Activated CD8-positive, alpha-beta memory T cell treated with anti-CD3 and anti-CD28 coated beads, Interleukin-2, amount 50 U/mL, for 4 hours (primary cell): Measurements from ENCODE around the gene ADAMTSL3.
"Not testable (repeated sequence)": the region's sequence is repeated elsewhere in the genome, so short reads cannot be mapped to it uniquely, and the experiment has no call there.

ENCODE experiments used
- DNase-seq: peaks from one replicate; pipeline ENCODE4 v3.0.0-alpha.2; 2020

The ADAMTSL3 gene

GRCh38 chr15:83993591-83993990 lies 339.7 kb downstream of the ADAMTSL3 start:
- DNase-seq: no peak

GRCh38 chr15:83998486-83998885 lies 344.6 kb downstream of the ADAMTSL3 start:
- DNase-seq: no peak

- DNase-seq: no peak
Observed at GRCh38 chr15:83999396-84000135, 345.6 kb downstream of the ADAMTSL3 start.

DNA sequence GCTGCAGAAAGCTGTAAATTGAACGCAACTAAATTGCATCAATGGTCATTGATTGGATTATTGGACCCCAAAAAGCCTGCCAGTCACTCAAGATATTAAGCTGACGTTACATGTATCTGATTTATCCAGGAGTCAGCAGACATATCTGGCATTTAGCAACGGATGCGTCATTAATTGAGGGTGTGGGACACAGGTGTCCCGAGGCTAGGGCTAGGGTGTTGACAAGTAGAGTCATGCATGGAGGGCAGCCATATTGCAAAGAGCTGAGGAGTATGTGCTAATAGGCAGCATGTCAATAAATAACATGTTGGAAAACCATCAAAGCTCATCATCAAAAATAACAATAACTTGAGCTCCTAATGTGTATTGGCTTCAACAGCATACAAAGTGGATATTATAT lies 347.1 kb downstream of the ADAMTSL3 start:
- DNase-seq: no peak

DNA sequence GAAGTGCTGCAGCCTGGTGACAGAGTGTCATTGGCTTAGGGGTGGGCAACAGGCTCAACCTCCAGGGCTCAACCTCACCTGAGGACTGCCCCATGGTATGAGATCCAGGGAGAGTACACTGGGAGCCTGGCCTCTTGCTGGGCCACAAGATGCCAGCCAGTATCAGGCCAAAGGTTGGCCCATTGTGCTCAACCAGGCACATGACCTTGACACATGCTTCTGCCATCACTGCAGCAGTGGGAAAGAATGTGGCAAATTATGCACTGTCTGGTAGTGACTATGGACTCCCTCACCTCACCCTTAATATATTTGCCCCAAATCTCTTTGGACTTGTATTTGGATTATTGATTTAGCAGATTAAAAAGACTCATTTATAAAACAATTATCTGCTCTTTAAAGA lies 347.7 kb downstream of the ADAMTSL3 start:
- DNase-seq: no peak

DNA sequence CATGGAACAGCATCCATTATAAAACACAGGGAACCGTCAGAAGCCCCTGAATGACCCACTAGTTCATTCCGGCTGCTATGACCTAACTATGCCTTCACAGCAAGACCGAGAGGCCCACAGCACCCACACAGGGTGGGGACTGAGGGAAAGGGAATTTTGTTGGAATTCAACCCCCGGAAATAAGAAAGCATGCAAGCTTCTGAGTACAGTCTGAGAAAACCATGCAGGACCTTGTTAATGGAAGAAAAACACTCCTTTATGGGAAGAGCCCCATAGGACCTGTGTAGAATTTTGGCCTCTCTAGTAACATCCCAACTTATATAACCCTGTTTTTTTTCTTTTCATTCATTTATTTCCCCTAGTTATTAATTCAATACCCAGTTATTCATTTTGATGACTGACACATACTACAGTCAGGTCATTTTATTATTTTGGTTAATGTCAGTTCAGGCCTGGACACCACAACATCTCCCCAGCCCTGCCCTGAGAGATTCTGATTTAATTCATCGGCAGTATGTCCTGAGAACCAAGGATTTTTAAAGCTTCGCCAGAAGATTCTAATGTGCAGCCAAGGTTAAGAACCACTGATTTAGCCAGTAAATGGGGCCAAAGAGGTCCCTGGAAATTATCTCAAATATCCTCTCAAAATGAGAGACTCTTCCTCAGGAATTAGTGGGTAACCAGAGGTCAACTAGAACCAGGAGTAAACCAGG lies 350.0 kb downstream of the ADAMTSL3 start:
- no peak for DNase-seq

DNA sequence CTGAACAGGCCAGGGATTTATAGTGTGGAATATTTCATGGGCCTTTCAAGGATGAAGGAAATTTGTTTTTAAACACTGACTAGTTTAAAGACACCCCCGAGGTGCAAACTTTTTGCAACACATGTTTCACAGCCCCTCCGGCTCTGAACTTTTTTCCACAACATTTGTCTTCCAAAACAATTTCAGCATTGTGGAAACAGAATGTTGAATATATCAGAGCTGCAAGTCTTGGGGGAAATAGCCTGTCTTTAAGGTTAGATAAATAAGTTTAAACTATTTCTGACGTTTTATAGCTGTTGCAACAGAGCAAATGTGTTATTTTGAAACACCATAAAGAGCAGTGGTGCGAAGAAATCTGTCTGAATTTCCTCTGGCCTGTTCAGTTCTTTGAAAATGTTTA lies 352.5 kb downstream of the ADAMTSL3 start:
- no peak for DNase-seq

DNA sequence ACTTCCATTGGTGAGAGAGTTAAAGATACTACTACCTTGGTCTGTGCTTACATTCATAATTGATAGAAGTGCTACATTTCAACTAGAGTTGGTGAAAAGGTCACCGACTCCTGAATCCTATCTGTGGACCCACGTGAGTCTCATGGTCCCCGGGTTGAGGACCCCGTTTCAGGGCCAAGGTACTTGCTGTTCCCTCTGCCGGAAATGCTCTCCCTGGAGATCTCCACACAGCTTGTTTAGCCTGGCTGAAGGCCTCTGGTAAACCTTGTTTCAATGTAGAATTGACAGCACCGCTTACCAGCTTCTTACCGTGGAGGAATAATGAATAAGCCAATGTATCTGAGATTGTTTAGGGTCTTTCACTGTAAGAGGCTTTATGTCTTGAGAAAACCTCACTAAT lies 355.7 kb downstream of the ADAMTSL3 start:
- no peak for DNase-seq

DNA sequence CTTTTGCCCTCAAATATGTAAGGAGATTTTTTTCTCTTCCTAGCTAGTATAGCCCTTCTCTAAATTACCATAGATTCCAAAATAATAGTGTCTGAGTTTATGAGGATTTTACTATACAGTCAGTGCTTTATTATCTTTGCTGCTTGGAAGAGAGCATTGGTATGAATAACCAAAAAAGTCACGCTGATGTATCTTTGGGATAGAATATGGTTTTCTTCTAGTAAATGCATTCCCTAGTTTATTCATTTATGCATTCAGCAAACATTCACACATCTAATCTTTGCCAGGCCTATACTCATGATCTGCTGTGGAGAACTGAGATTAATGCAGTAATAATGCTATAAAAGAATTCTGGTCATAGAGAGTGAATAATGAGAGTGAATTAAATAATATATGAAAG lies 356.3 kb downstream of the ADAMTSL3 start:
- DNase-seq: no peak

DNA sequence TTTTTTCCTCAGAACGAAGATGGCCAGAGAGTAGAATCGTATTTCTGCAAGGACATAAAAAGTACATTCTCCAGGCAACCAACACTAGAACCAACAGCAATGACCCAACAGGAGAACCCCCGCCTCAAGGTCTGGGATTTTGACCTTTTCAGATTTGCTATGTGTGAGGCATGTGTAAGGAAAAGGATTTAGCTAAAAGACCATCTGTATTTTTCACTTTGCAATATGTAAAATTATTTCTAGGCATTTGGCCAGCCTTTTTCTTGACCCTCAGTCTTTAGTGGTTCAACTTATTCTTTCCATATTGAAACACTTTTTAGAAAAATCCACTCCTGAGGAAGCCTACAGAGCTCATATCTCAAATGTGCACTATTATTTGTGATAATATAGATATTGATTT lies 362.4 kb downstream of the ADAMTSL3 start:
- no peak for DNase-seq

- no peak for DNase-seq
Observed at GRCh38 chr15:84022516-84022915, 368.6 kb downstream of the ADAMTSL3 start.

- no peak for DNase-seq
Observed at GRCh38 chr15:84023636-84024035, 369.7 kb downstream of the ADAMTSL3 start.

DNA sequence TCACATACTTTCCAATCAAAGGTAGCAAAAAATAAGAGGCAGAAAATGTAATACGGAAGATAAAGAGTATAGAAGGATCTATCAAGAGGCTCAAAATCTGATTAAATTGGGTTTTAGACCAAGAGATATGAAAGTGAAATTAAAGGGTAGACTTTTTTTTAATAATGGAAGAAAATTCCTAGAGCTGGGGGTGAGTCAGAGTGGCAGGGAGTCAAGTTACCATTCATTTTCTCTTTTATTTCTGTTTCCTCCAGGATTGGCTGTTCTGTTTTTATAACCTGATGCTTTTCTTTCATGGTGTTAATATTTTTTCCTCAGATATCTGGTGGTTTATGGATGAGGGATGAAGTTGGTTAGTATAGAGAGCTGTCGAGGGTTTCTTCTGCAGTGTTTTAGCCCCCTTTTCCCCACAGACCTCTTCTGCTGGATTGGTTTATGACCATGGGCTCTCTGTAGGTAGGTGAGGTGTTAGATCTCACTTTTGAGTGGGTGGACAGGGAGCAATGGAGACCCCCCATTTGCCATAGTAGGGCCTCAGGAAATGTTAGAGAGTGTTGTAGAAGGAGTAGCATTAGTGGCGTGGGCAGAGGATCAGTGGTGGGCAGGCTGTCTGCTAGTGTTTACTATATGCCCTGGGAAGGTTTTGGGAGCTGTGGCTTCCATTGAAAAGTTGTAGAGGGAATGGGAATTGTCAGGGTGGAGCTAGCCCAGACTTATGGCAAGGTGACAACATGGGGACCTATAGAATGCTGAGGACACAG lies 380.1 kb downstream of the ADAMTSL3 start:
- DNase-seq: no peak

DNA sequence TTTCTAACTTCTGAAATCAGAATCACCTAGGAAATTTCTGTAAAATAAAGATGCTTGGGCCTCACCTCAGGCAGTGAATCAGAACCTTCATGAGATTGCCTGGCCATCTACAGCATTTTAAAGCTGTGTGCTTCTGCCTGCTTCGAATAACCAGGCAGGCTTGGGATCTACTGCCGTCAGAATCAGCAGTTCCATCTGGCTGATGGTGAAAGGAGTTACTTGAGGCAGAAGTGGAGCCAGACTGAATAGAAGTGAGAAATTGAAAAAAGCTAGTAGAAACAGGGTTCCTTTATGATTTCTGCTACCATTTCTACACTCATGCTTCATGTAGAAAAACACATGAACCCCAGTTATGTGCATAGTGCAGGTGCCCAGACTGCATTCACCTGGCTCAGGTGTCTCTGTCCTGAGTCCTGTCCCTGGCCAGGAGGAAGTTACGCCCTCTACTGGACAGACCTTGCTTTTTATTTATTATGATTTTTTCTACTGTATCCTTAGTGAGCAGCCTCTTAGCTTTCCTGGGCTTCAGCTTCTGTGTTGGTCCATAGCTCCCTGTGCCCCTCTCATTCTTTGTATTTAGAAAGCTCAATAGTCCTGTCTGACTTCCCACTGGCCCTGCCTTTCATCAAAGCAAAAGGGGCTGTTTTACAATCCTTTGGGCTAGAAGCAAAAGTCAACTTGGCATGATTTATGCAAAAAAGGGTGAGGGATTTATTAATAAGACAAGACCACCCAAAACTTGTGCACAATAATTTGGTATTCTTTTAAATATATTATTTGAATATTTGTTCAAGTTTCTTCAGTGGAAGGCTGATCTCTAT lies 380.9 kb downstream of the ADAMTSL3 start:
- no peak for DNase-seq

GRCh38 chr15:84035399-84035766 lies 381.5 kb downstream of the ADAMTSL3 start:
- DNase-seq: no peak

DNA sequence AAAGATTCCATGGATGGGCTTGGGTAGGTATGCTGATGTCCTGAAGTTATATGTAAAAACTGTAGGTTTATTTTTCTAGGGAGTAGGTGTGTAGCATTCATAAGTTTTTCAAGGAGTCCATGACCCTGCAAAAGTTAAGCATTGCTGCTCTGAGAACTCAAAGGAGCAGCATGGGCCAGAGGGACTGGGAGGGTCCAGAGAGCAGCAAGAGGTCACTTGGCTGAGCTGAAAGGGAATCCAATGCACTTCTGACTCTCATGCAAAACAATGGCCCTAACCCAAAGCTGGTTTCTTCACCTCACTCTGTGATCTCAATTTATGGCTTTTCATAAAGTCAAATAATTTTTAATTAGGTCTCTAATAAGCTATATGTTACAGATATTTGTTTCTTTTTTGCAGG lies 383.4 kb downstream of the ADAMTSL3 start:
- DNase-seq: no peak

DNA sequence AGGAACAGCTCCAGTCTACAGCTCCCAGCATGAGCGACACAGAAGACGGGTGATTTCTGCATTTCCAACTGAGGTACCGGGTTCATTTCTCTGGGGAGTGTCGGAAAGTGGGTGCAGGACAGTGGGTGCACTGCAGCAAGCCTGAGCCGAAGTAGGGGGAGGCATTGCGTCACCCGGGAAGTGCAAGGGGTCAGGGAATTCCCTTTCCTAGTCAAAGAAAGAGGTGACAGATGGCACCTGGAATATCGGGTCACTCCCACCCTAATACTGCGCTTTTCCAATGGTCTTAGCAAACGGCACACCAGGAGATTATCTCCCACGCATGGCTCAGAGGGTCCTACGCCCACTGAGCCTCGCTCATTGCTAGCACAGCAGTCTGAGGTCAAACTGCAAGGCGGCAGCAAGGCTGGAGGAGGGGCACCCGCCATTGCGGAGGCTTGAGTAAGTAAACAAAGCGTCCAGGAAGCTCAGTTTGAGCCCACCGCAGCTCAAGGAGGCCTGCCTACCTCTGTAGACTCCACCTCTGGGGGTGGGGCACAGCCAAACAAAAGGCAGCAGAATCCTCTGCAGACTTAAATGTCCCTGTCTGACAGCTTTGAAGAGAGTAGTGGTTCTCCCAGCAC lies 388.6 kb downstream of the ADAMTSL3 start:
- not testable (repeated sequence) for DNase-seq

- no peak for DNase-seq
Observed at GRCh38 chr15:84046064-84046637, 392.2 kb downstream of the ADAMTSL3 start.

DNA sequence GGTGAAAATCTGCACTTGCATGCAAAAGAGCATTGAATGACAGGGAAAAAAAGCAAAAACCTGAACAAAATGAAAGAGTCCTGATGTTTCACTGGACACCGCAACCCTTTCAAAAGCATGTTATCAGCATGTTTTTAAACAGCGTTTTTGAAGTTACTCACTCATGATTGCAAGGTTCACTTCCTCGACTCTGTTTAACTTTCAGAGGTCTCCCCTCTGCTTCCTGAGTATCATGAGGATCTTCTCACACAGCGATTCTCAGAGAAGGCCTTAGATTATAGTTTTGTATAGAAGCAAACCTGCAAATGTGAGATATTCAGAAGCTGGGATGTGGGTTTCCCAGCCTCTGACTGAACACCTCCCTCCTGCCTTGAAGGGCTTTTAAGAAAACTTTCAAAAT lies 395.6 kb downstream of the ADAMTSL3 start:
- DNase-seq: not testable (repeated sequence)

GRCh38 chr15:84050076-84050475 lies 396.2 kb downstream of the ADAMTSL3 start:
- DNase-seq: no peak

GRCh38 chr15:84051146-84051545 lies 397.2 kb downstream of the ADAMTSL3 start:
- not testable (repeated sequence) for DNase-seq

DNA sequence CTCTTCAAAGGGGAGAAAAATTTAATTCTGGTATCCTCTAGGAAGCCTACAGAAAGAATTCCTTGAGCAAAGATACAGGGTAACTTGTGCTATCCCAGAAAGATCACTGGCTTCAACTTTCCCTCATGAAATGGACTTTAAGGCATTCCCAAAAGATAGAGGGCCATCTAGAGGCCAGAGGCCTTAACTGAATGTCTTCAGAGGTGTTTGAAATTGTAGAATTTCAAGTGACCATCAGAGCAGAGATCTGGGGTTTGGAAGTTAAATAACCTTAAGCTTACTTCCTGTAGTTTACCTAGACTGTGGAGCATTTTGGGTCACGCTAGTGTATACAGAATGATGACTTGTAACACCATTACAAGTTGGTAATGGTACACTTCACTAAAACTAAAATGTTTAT lies 400.6 kb downstream of the ADAMTSL3 start:
- DNase-seq: not testable (repeated sequence)
